ENCODE data around the gene CCNF. TPM values are rescaled to one million over a fixed set of nuclear protein-coding genes. Genes with fewer than 3 reads are reported as not detected.
A peak's percentile ranks its signal among the peaks of the same experiment; 100 is the strongest.

The CCNF gene
- polyA plus RNA-seq, 2 of the 4 experiments (the other 2 are of a cell fraction), result 6.5 to 14.4 TPM

- peak; percentile 54; the same call in 1 of the 2 replicates for TF ChIP-seq MYC (IDR thresholded peaks at IDR 0.05; ENCODE audit: borderline replicate concordance, low read length)
- peak; percentile 50; the same call in 1 of the 2 replicates for TF ChIP-seq PHF8 (IDR thresholded peaks at IDR 0.05; ENCODE audit: borderline replicate concordance, low read depth)
- TF ChIP-seq BHLHE40 (IDR thresholded peaks at IDR 0.05; ENCODE audit: low read depth, low read length), result no peak
- ChIA-PET CTCF (interaction anchor here (0.9 to 5.5 kb wide), 6 partner anchors 10 to 95 kb away, joined by 3 to 35 read pairs (median 6); partner anchors contain the start of gene ABCA3), POLR2A (no interaction called here)
- 8% methylated on average over 10 of the region's 24 CpGs for WGBS (ENCODE audit: missing lambda C conversion rate)
- peaks cover 17% of the 10 kb centered on the region; the same call in 2 of the 3 replicates for H3K4me1 ChIP-seq
- FAIRE-seq (no peak), DNase-seq (ENCODE audit: low read depth in 1 of 2, low spot score in 1 of 2) (no peak), ATAC-seq (peak; percentile 64 to 74; a peak in 5 of 6 replicates)
- H3K4me2 ChIP-seq, result peak overlapping the region; percentile 94
- H3K27ac ChIP-seq, result peak overlapping the region; percentile 83 to 91
- H3K4me3 ChIP-seq, result peak overlapping the region; percentile 90
- H3K9me3 ChIP-seq, result no peaks in the 10 kb centered on the region
Measured at GRCh38 chr16:2428784-2429033, 538 bp upstream of the CCNF start.

- 8% methylated on average over 42 of the region's 46 CpGs for WGBS (ENCODE audit: missing lambda C conversion rate)
- no peak for FAIRE-seq
Measured at GRCh38 chr16:2429771-2430663, 770 bp downstream of the CCNF start.

GRCh38 chr16:2432286-2432685, 3.0 kb downstream of the CCNF start:
- H3K27ac ChIP-seq, result no peak overlapping the region
- H3K9me3 ChIP-seq, result no peaks in the 10 kb centered on the region
- ATAC-seq, result no peak
- no peak overlapping the region for H3K4me2 ChIP-seq
- 96% methylated on average over 6 of the region's 6 CpGs for WGBS (ENCODE audit: missing lambda C conversion rate)
- peaks cover 17% of the 10 kb centered on the region; the same call in 2 of the 3 replicates for H3K4me1 ChIP-seq
- TF ChIP-seq TFCP2L1 (CRISPR knock-in tag; IDR thresholded peaks at IDR 0.05) (no peak), ZNF302 (CRISPR knock-in tag; IDR thresholded peaks at IDR 0.05) (no peak), RNF2 (IDR thresholded peaks at IDR 0.05; ENCODE audit: borderline replicate concordance, low read depth) (no peak), FOSB (CRISPR knock-in tag; IDR thresholded peaks at IDR 0.05) (no peak), GATA3 (IDR thresholded peaks at IDR 0.05; ENCODE audit: borderline replicate concordance) (no peak), TP53 (CRISPR knock-in tag; IDR thresholded peaks at IDR 0.05) (no peak), HOXA7 (CRISPR knock-in tag; IDR thresholded peaks at IDR 0.05) (no peak), E2F6 (IDR thresholded peaks at IDR 0.05; ENCODE audit: borderline replicate concordance, low read depth) (no peak), EHMT2 (IDR thresholded peaks at IDR 0.05; ENCODE audit: low read depth) (no peak), JUN (IDR thresholded peaks at IDR 0.05) (no peak), RARB (CRISPR knock-in tag; IDR thresholded peaks at IDR 0.05) (no peak), PHF8 (IDR thresholded peaks at IDR 0.05; ENCODE audit: borderline replicate concordance, low read depth) (no peak), SREBF2 (IDR thresholded peaks at IDR 0.05) (no peak), FOSL2 (IDR thresholded peaks at IDR 0.05) (no peak), FOSL2 (CRISPR knock-in tag; IDR thresholded peaks at IDR 0.05) (no peak)
- TF ChIP-seq, protein P1, sequence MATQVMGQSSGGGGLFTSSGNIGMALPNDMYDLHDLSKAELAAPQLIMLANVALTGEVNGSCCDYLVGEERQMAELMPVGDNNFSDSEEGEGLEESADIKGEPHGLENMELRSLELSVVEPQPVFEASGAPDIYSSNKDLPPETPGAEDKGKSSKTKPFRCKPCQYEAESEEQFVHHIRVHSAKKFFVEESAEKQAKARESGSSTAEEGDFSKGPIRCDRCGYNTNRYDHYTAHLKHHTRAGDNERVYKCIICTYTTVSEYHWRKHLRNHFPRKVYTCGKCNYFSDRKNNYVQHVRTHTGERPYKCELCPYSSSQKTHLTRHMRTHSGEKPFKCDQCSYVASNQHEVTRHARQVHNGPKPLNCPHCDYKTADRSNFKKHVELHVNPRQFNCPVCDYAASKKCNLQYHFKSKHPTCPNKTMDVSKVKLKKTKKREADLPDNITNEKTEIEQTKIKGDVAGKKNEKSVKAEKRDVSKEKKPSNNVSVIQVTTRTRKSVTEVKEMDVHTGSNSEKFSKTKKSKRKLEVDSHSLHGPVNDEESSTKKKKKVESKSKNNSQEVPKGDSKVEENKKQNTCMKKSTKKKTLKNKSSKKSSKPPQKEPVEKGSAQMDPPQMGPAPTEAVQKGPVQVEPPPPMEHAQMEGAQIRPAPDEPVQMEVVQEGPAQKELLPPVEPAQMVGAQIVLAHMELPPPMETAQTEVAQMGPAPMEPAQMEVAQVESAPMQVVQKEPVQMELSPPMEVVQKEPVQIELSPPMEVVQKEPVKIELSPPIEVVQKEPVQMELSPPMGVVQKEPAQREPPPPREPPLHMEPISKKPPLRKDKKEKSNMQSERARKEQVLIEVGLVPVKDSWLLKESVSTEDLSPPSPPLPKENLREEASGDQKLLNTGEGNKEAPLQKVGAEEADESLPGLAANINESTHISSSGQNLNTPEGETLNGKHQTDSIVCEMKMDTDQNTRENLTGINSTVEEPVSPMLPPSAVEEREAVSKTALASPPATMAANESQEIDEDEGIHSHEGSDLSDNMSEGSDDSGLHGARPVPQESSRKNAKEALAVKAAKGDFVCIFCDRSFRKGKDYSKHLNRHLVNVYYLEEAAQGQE (IDR thresholded peaks at IDR 0.05), result no peak
- TF ChIP-seq, protein P2, sequence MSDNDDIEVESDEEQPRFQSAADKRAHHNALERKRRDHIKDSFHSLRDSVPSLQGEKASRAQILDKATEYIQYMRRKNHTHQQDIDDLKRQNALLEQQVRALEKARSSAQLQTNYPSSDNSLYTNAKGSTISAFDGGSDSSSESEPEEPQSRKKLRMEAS (IDR thresholded peaks at IDR 0.05), result no peak
- H3K4me3 ChIP-seq, result no peak overlapping the region
- POLR2A ChIA-PET, result no interaction called here
- CTCF ChIA-PET, result interaction anchor here (0.8 to 1.7 kb wide), 2 partner anchors 10 to 69 kb away, joined by 3 to 8 read pairs; no protein-coding TSS in a partner anchor
- DNase-seq (ENCODE audit: low read depth in 1 of 2, low spot score in 1 of 2), result no peak
- no peak for FAIRE-seq

More at GRCh38 chr16:2429771-2430663, 770 bp downstream of the CCNF start:
- peak overlapping the region; percentile 84 to 98 for H3K27ac ChIP-seq
- ChIA-PET CTCF (interaction anchor here (0.7 to 5.5 kb wide), 15 partner anchors 9 to 159 kb away, joined by 3 to 35 read pairs (median 4); partner anchors contain the start of gene ABCA3), POLR2A (interaction anchor here (2.9 kb wide), 1 partner anchor 44 kb away, joined by 9 read pairs; the partner anchor contains the start of gene TBC1D24)
- no peak for TF ChIP-seq JUNB (IDR thresholded peaks at IDR 0.05)
- peak in 1 of 2 experiments; percentile 27; a peak in 3 of 5 replicates for TF ChIP-seq RAD21 (conservative IDR thresholded peaks at IDR 0.05 in 1 of 2, IDR thresholded peaks at IDR 0.05 in 1 of 2)
- peak; percentile 39; the same call in 1 of the 2 replicates for TF ChIP-seq PHF8 (IDR thresholded peaks at IDR 0.05; ENCODE audit: borderline replicate concordance, low read depth)
- TF ChIP-seq BCL3 (IDR thresholded peaks at IDR 0.05), result no peak
- no peak for TF ChIP-seq HOXB13 (CRISPR knock-in tag; IDR thresholded peaks at IDR 0.05; ENCODE audit: low read depth)
- TF ChIP-seq KDM5A (IDR thresholded peaks at IDR 0.05), result peak; percentile 20; the same call in 1 of the 2 replicates
- TF ChIP-seq RNF2 (IDR thresholded peaks at IDR 0.05; ENCODE audit: borderline replicate concordance, low read depth), result peak; percentile 81; the same call in 1 of the 2 replicates
- no peak for TF ChIP-seq MAZ (IDR thresholded peaks at IDR 0.05; ENCODE audit: borderline replicate concordance, low read depth, low read length)
- no peak for TF ChIP-seq RARB (CRISPR knock-in tag; IDR thresholded peaks at IDR 0.05)
- H3K9me3 ChIP-seq, result no peaks in the 10 kb centered on the region
- H3K4me2 ChIP-seq, result peak overlapping the region; percentile 95
- peaks cover 17% of the 10 kb centered on the region; the same call in 2 of the 3 replicates for H3K4me1 ChIP-seq
- ATAC-seq (peak; percentile 39 to 41), DNase-seq (ENCODE audit: low read depth in 1 of 2, low spot score in 1 of 2) (peak in 1 of 2 experiments; percentile 31)
- peak overlapping the region; percentile 90 for H3K4me3 ChIP-seq
